Thyroid gland (tissue), 4 donors: ENCODE data around the gene CDH4.

Experiments used
- POLR2A ChIP-seq, 2 donors: fragments of 450-650 bp; IDR thresholded peaks; one replicate each; pipeline ENCODE4 v1.6.1; 2017; ENCODE audit warnings: antibody characterized with exemption in 2 of 2, mild to moderate bottlenecking in 2 of 2, moderate library complexity in 1 of 2
- TF ChIP-seq, protein P1 (sequence below), 6 experiments: fragments of 200-600 bp in 3 of 6; fragments of 450-650 bp in 3 of 6; sonication (generic) in 3 of 6; IDR thresholded peaks; one replicate each; pipeline ENCODE4 v1.5.1; 2016 to 2019; ENCODE audit warnings: antibody characterized with exemption in 6 of 6, mild to moderate bottlenecking in 2 of 6, inconsistent platforms in 1 of 6, moderate library complexity in 1 of 6

DNA sequence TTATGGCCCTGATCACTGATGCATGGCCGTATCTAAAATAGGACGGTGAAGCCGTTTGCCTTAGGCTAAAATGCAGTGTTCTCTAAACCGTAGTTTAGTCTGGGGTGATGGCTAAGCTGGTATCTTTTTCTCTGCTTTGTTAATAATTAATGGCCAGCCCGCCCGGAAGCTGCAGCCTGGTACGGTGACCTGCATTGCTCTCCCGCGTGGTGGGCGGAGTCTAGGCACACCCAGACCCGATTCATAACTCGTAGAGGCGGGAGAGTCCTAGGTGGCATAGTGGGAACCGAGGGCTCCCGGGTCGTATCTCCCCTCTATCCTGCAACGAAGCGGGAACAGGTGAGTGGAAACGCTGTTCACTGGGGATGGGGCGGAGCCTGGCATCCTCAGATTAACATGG lies 5.5 kb downstream of the CDH4 start:
- TF ChIP-seq POLR2A (IDR thresholded peaks at IDR 0.05) = no peak
- TF ChIP-seq, protein P1, sequence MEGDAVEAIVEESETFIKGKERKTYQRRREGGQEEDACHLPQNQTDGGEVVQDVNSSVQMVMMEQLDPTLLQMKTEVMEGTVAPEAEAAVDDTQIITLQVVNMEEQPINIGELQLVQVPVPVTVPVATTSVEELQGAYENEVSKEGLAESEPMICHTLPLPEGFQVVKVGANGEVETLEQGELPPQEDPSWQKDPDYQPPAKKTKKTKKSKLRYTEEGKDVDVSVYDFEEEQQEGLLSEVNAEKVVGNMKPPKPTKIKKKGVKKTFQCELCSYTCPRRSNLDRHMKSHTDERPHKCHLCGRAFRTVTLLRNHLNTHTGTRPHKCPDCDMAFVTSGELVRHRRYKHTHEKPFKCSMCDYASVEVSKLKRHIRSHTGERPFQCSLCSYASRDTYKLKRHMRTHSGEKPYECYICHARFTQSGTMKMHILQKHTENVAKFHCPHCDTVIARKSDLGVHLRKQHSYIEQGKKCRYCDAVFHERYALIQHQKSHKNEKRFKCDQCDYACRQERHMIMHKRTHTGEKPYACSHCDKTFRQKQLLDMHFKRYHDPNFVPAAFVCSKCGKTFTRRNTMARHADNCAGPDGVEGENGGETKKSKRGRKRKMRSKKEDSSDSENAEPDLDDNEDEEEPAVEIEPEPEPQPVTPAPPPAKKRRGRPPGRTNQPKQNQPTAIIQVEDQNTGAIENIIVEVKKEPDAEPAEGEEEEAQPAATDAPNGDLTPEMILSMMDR (IDR thresholded peaks at IDR 0.05) = no peak
